Activated CD4-positive, alpha-beta T cell treated with anti-CD3 and anti-CD28 coated beads for 4 hours (primary cell): ENCODE results near the gene ZFP36L1.
A peak's percentile ranks its signal among the peaks of the same experiment; 100 is the strongest.

Experiments
- DNase-seq, 2 donors: peaks; one replicate each; pipeline ENCODE4 v3.0.0-alpha.2; 2020

ZFP36L1 gene

GRCh38 chr14:68759937-68760336 is 32.9 kb downstream of the ZFP36L1 start:
- DNase-seq = no peak

- no peak for DNase-seq
Observed at GRCh38 chr14:68759017-68759560, 33.8 kb downstream of the ZFP36L1 start.

- DNase-seq = no peak
Observed at GRCh38 chr14:68758301-68758700, 34.6 kb downstream of the ZFP36L1 start.

- DNase-seq = no peak
Observed at GRCh38 chr14:68757618-68758081, 35.2 kb downstream of the ZFP36L1 start.

- no peak for DNase-seq
Observed at GRCh38 chr14:68756734-68757133, 36.1 kb downstream of the ZFP36L1 start.

GRCh38 chr14:68756000-68756481 is 36.8 kb downstream of the ZFP36L1 start:
- DNase-seq = no peak

- no peak for DNase-seq
Observed at GRCh38 chr14:68755016-68755353, 37.9 kb downstream of the ZFP36L1 start.

GRCh38 chr14:68753690-68754089 is 39.2 kb downstream of the ZFP36L1 start:
- no peak for DNase-seq

- DNase-seq = no peak
Observed at GRCh38 chr14:68752271-68753006, 40.4 kb downstream of the ZFP36L1 start.

- DNase-seq = peak in 1 of 2 donors; percentile 13
Observed at GRCh38 chr14:68749487-68750475, 43.1 kb downstream of the ZFP36L1 start.

GRCh38 chr14:68748691-68749090 is 44.2 kb downstream of the ZFP36L1 start:
- DNase-seq = no peak

- DNase-seq = no peak
Observed at GRCh38 chr14:68748260-68748659, 44.6 kb downstream of the ZFP36L1 start.

GRCh38 chr14:68747393-68747792 is 45.5 kb downstream of the ZFP36L1 start:
- no peak for DNase-seq

GRCh38 chr14:68744613-68745012 is 48.3 kb downstream of the ZFP36L1 start:
- no peak for DNase-seq

- no peak for DNase-seq
Observed at GRCh38 chr14:68741839-68742470, 50.9 kb downstream of the ZFP36L1 start.

GRCh38 chr14:68741477-68741791 is 51.4 kb downstream of the ZFP36L1 start:
- DNase-seq = no peak

- no peak for DNase-seq
Observed at GRCh38 chr14:68740788-68741476, 51.9 kb downstream of the ZFP36L1 start.

GRCh38 chr14:68739701-68740100 is 53.2 kb downstream of the ZFP36L1 start:
- DNase-seq = no peak

- DNase-seq = no peak
Observed at GRCh38 chr14:68738559-68738958, 54.3 kb downstream of the ZFP36L1 start.
